ENCODE measurements around the gene PTPRD.
"Not testable (repeated sequence)": the region's sequence is repeated elsewhere in the genome, so short reads cannot be mapped to it uniquely, and the experiment has no call there.

The PTPRD gene

DNA sequence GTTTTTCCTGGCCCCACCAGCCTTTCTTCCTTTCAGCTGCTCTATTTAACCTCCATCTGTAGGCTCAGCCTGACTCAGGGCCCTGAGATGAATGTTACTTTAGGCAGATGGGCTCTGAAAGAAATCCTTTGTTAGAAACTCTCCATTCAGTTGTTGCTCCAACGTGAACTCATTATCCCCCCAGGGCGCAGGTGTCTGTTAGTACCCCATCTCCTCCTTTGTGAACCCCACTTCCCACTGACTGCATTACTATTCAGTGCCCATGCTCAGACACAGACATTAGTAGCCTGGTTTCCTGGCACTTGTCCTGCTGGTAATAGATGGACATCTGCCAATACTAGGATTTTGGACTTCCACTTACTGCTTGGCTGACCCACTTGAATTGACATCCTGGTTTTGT, 1271.6 kb downstream of the PTPRD start:
- Mint-ChIP-seq H3K4me3 (no peak overlapping the region), H3K9me3 (peaks cover 6% of the 10 kb centered on the region), H3K27ac (no peak overlapping the region), H3K36me3 (no peaks in the 10 kb centered on the region), H3K4me1 (no peaks in the 10 kb centered on the region)
- ATAC-seq = no peak
- no peak for DNase-seq (ENCODE audit: low spot score in 2 of 2)

DNA sequence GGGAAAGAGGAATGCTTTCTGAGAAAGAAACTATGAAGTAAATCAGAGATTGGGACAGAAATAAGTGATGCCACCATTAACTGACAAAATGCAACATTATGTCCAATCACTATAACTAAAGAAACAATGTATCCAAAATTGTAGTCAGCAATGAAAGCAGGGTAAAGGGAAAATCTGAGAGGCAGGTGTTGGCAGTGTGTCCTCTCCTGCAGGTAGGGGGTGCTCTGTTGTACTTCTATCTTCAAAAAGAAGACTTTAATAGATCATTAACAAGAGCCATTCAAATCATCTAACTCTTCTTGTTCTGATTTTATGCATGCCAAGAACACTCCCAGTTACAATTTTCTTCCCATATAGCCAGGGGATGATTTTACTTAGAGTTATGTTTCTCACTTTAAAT, 1275.7 kb downstream of the PTPRD start:
- Mint-ChIP-seq H3K4me1 (no peaks in the 10 kb centered on the region), H3K4me3 (no peak overlapping the region), H3K9me3 (peaks cover 12% of the 10 kb centered on the region)

DNA sequence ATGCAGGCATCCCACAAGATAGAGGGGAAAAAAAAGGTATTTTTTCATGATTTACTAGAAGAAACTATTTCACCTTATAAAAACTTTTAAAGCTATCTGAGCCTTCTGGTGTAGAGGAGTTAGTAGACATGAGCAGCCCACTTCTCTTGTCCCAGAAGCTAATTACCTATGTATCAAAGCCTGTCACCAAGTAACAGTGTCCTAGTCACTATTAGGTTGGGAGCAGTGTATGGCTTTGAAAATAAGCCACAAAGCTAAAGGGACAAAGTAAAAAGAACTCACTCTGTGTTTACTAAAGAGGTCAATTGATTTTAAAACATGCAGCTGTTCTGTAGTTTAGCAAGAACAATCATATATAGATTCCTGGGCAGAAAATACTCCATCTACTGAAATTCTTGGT, 1286.1 kb downstream of the PTPRD start:
- DNase-seq (ENCODE audit: low spot score in 2 of 2) = no peak
- Mint-ChIP-seq H3K27ac (no peak overlapping the region), H3K36me3 (no peaks in the 10 kb centered on the region), H3K4me1 (no peaks in the 10 kb centered on the region), H3K9me3 (peaks cover 4% of the 10 kb centered on the region), H3K4me3 (no peak overlapping the region)
- no peak for ATAC-seq

More for the DNA sequence above, 1275.7 kb downstream of the PTPRD start:
- ATAC-seq (no peak), DNase-seq (ENCODE audit: low spot score in 2 of 2) (no peak)
- Mint-ChIP-seq H3K27ac (no peak overlapping the region), H3K36me3 (no peaks in the 10 kb centered on the region)

DNA sequence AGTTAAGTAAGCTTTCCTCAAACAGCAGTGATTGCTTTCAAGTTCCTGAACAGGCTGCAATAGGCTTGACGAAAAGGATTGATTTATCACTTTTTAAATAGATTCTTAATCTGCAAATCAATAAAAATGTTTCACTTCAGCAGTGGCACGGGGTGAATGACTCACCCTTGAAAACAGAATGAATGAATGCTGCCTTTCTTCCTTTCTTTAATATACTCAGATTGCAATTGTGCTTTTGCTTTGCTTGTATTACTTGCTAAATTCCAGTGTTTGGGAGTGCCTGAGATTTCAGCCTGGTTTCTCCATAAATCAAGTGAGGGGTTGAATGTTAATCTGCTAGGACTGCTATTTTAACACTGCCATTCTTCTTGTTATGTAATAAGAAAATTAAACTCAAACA, 1293.8 kb downstream of the PTPRD start:
- Mint-ChIP-seq H3K4me1 (no peaks in the 10 kb centered on the region), H3K27ac (no peak overlapping the region), H3K36me3 (no peaks in the 10 kb centered on the region), H3K4me3 (no peak overlapping the region), H3K9me3 (peaks cover 13% of the 10 kb centered on the region)
- DNase-seq (ENCODE audit: low spot score in 2 of 2) (no peak), ATAC-seq (no peak)

DNA sequence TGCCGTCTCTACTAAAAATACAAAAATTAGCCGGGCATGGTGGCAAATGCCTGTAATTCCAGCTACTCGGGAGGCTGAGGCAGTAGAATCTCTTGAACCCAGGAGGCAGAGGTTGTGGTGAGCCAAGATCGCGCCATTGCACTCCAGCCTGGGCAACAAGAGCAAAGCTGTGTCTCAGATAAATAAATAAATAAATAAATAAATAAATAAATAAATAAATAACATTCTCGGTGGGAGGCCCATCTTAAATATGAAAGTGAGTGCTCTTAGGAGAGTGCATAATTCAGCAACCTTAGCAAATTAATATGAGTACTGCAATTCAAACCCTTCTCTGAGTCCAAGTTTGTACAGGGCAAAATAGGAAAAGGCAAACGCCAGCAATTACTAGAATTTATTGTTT, 1302.1 kb downstream of the PTPRD start:
- H3K36me3 Mint-ChIP-seq; H3K4me3 Mint-ChIP-seq; DNase-seq (ENCODE audit: low spot score in 2 of 2); H3K27ac Mint-ChIP-seq; H3K4me1 Mint-ChIP-seq; ATAC-seq: not testable (repeated sequence)
- H3K9me3 Mint-ChIP-seq = peaks cover 11% of the 10 kb centered on the region

DNA sequence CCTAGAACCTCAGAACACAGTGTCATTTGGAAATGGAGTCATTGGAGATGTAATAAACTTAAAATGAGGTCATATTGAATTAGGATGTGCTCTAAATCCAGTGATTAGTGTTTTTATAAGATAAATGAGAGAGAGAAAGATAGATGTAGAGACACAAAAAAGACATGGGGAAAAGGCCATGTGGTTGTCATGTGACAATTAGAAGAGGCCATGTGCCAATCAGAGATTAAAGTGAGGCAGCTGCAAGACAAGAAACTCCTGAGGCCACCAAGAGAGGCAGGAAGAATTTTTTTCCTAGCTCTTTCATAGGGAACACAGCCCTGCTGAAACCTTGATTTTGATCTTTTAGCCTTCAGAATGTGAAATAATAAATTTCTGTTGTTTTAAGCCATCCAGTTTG, 1307.2 kb downstream of the PTPRD start:
- no peak for ATAC-seq
- Mint-ChIP-seq H3K27ac (no peak overlapping the region), H3K4me3 (no peak overlapping the region), H3K36me3 (no peaks in the 10 kb centered on the region), H3K4me1 (no peaks in the 10 kb centered on the region), H3K9me3 (peaks cover 14% of the 10 kb centered on the region)
- DNase-seq (ENCODE audit: low spot score in 2 of 2) = no peak

DNA sequence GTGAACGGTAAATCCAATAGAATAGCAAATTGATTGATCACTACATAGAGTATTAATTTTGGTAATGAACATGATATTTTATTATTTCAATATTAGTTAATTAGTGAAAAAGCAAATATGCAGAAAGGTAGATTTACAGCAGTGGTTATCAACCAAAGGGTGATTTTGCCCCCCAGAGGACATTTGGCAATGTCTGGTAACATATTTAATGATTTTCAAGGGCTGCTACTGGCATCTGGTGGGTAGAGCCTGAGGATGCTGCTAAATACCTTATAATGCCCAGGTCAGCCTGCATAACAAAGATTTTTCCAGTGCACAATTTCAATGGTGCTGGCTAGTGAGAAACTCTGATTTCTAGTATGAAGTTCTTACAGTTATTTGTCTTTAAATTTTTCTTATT, 1313.7 kb downstream of the PTPRD start:
- no peaks in the 10 kb centered on the region for H3K9me3 Mint-ChIP-seq
- no peaks in the 10 kb centered on the region for H3K4me1 Mint-ChIP-seq
- no peaks in the 10 kb centered on the region for H3K36me3 Mint-ChIP-seq
- ATAC-seq (no peak), DNase-seq (ENCODE audit: low spot score in 2 of 2) (no peak)
- no peak overlapping the region for H3K27ac Mint-ChIP-seq
- H3K4me3 Mint-ChIP-seq = no peak overlapping the region

DNA sequence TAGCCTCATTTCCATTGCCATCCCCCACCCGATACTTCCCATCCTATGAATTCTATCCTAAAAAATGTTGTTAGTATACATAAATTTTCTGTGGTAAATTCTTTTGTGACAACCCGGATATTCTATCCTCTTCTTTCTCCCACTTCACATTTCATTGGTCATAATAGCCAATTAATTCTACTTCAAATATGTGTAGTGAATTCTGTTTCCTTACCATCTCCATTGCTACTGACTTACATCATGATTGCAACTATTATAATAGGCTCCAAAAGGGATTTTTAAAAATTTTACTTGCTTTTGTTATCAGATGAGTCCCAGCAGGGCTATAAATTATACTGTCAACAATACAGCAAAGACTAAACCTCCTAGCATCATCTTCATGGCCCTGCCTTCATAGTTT, 1326.8 kb downstream of the PTPRD start:
- Mint-ChIP-seq H3K9me3 (peaks cover 18% of the 10 kb centered on the region), H3K4me3 (no peak overlapping the region), H3K36me3 (no peaks in the 10 kb centered on the region), H3K4me1 (no peaks in the 10 kb centered on the region), H3K27ac (no peak overlapping the region)
- no peak for ATAC-seq
- DNase-seq (ENCODE audit: low spot score in 2 of 2) = no peak

DNA sequence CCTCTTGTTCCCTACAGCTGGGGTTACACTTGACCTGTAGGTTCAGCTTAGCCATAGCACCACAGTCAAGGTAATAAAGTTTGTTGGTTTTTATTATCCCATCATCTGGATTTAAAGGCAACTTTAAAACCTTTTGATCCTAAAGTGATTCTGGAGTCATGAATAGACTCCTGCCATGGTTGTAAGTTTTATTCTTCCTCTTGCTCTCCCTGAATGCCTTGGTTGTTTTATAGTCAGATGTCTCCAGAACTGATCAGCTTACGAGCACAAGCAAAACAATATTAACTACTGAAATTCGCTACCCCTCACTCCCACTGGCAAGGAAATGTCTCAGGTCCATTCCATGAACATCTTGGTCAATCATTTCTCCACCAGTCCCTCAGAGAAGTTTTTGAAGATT, 1328.6 kb downstream of the PTPRD start:
- Mint-ChIP-seq H3K9me3 (peaks cover 12% of the 10 kb centered on the region), H3K27ac (no peak overlapping the region), H3K36me3 (no peaks in the 10 kb centered on the region), H3K4me1 (no peaks in the 10 kb centered on the region), H3K4me3 (no peak overlapping the region)
- ATAC-seq = no peak
- no peak for DNase-seq (ENCODE audit: low spot score in 2 of 2)

DNA sequence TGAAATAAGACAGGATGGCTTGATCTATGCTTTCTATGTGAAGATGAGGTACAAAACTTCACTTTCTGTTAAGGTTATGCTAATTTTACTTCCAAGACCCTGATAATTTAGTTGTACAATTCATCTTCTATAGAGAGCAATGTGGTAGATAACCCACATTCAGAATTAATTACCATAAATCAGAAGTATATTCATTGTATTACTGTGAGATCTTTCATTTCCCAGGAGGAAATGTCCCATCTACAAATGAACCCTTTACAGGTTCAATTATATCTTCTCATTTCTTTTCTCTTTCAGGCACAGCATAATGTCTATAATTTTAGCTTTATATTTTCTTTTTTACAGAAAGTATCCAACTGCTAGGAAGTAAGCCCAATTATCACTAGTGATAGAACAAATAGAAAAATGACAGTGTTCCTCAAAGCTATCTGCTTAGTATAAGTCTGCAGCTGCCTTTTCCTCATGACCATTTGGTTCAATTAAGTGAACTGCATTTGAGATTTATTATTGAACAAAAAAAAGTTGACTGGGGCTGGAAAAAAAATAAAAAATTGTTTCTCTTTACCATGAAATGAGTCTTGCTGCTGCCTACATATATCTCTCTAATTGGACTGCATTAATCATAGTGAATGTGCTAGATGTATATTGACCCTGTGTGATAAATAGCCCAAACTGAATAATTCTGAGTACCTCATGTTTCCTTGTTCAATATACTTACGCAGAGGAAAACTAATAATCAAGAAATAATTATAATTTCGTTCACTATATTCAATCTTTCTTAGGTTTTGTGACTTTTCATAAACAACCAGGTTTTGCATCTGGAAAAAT, 1329.4 kb downstream of the PTPRD start:
- Mint-ChIP-seq H3K4me1 (no peaks in the 10 kb centered on the region), H3K9me3 (peaks cover 12% of the 10 kb centered on the region), H3K36me3 (no peaks in the 10 kb centered on the region), H3K4me3 (no peak overlapping the region), H3K27ac (no peak overlapping the region)
- DNase-seq (ENCODE audit: low spot score in 2 of 2) (no peak), ATAC-seq (no peak)

DNA sequence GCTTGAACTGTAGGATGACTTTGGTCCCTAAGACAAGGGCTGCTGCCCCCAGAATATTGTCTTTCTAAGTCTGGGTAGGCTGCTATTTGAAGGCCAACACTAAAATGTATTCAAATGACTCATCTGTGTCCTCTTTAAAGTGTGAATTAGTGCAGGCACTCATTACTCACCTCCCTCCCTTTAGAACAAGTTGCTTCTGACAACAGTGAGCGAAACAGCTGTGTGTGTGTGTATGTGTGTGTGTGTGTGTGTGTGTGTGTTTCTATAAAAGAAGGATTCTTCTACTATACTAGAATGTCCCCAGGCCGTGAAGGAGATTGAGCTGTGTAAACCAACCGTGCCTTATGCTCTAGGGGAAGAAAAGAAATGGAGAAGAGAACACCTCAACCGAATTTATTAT, 1337.2 kb downstream of the PTPRD start:
- H3K36me3 Mint-ChIP-seq = no peaks in the 10 kb centered on the region
- no peaks in the 10 kb centered on the region for H3K4me1 Mint-ChIP-seq
- H3K27ac Mint-ChIP-seq = no peak overlapping the region
- ATAC-seq (no peak), DNase-seq (ENCODE audit: low spot score in 2 of 2) (no peak)
- peaks cover 4% of the 10 kb centered on the region for H3K9me3 Mint-ChIP-seq
- H3K4me3 Mint-ChIP-seq = no peak overlapping the region

DNA sequence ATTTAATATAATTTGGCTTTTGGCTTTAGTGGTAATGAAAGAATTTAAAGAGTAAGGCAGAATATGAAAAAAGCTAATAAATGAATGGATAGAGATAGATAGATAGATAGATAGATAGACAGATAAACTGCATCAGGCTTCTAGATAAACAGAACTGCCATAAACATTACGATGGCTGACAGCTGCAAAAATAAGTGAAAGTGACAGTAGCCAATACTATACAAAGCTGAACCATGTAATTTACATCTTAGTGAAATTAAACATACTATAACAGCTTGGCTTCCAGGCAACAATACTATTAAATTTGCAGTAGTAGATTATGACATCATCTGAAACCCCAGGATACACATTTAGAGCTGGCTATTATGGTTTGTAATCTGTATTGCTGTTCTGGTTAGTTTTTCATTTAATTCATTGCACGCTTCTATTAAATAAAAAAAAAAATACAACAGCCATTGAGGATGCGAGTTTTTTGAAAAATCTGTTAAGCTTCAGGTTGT, 1354.8 kb downstream of the PTPRD start:
- Mint-ChIP-seq H3K27ac (no peak overlapping the region), H3K4me3 (no peak overlapping the region), H3K9me3 (peaks cover 8% of the 10 kb centered on the region), H3K36me3 (no peaks in the 10 kb centered on the region), H3K4me1 (no peaks in the 10 kb centered on the region)
- DNase-seq (ENCODE audit: low spot score in 2 of 2) (no peak), ATAC-seq (no peak)

DNA sequence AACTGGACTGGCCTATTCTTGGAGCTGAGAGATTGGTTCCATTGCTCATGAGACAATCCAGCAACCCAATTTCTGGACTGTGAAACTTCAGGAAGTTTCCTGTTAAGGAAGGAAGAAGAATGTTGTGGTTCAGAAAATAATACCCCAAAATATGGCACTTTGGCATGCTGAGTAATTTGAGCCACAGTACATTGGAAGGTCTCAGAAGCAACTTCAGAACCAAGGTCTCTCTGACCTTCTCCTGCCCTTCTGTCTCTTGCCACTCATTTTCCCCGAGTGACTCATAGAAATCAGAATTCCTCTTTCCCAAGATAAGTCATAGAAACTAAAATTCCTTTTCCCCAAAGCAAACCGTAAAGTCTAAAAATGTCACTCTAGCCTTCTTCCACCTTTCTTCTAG, 1366.1 kb downstream of the PTPRD start:
- peaks cover 6% of the 10 kb centered on the region for H3K9me3 Mint-ChIP-seq
- no peaks in the 10 kb centered on the region for H3K4me1 Mint-ChIP-seq
- DNase-seq (ENCODE audit: low spot score in 2 of 2) (no peak), ATAC-seq (no peak)
- no peak overlapping the region for H3K27ac Mint-ChIP-seq
- H3K4me3 Mint-ChIP-seq = no peak overlapping the region
- no peaks in the 10 kb centered on the region for H3K36me3 Mint-ChIP-seq

DNA sequence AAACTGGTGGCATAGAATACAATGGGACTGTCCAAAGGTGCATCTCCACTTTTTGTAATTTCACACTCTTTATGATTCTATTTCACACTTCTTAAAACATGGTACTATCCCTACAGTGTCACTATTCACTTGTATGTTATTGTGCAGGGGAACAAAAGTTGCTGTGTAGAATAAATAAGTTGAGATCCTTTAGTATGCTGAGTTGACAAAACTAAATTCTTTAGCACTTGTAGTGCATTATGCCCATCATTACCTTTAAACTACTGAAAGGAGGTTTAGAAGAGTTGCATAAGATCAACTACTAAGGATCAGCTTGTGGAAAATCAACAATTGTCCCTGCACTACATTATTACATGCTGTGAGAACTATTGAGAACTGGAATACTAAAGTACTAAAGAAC, 1380.9 kb downstream of the PTPRD start:
- H3K9me3 Mint-ChIP-seq = peaks cover 7% of the 10 kb centered on the region
- DNase-seq (ENCODE audit: low spot score in 2 of 2) = no peak

DNA sequence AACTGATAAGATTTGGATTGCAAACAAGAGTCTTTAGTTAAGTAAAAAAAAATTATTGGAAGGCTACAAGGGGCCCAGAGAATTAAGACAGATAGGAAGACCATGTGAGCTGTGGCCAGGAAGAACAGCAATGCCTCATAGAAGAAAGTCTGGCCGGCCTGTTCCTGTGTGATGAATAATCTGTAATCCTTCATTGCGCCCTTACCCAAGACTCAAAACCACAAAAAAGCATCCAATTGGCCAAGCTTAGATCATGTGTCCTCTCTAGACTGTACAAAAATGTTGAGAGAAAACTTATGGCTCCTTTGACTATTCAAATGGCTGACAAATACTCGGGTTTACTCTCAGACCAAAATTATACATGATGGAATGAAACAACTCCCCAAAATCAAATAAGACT, 1383.5 kb downstream of the PTPRD start:
- Mint-ChIP-seq H3K4me3 (no peak overlapping the region), H3K27ac (no peak overlapping the region), H3K36me3 (no peaks in the 10 kb centered on the region), H3K9me3 (peaks cover 11% of the 10 kb centered on the region), H3K4me1 (no peaks in the 10 kb centered on the region)
- ATAC-seq (no peak), DNase-seq (ENCODE audit: low spot score in 2 of 2) (no peak)

More for the DNA sequence above, 1380.9 kb downstream of the PTPRD start:
- H3K27ac Mint-ChIP-seq = no peak overlapping the region
- no peak overlapping the region for H3K4me3 Mint-ChIP-seq
- ATAC-seq = no peak
- no peaks in the 10 kb centered on the region for H3K36me3 Mint-ChIP-seq
- no peaks in the 10 kb centered on the region for H3K4me1 Mint-ChIP-seq

DNA sequence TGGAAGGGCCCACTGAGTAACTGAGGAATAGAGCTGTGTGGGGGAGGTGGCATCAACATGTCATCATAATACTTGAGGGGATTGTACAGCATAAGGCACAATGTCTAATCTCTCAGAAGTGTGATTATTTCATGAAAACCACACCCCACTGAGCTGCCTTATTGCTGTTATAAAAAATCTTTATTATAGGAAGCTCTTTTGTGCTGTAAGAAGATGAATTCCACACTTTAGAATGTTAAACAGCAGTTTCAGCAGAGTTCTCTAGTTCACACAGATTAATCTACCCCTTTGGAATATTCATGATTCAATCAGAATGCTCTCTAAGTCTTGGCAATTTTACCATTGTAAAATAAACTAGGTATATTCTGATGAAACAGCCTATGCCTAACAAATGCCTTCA, 1389.6 kb downstream of the PTPRD start:
- no peak for DNase-seq (ENCODE audit: low spot score in 2 of 2)
- Mint-ChIP-seq H3K36me3 (no peaks in the 10 kb centered on the region), H3K4me1 (no peaks in the 10 kb centered on the region), H3K9me3 (peaks cover 5% of the 10 kb centered on the region), H3K4me3 (no peak overlapping the region), H3K27ac (no peak overlapping the region)
- no peak for ATAC-seq

Measured in stimulated activated effector memory CD8-positive, alpha-beta T cell treated with anti-CD3 and anti-CD28 coated beads, Interleukin-12 subunit alpha, Interleukin-12 subunit beta, amount 100 ng/mL, for 72 hours (primary cell).